HG03432 (cell line): ENCODE results near the gene SEMA3E.

Experiments
- ATAC-seq: cut with Tn5 transposase; IDR thresholded peaks from one replicate; pipeline ENCODE4 v1.9.1; 2021; ENCODE audit warnings: mild to moderate bottlenecking, moderate library complexity; ENCODE audit not compliant: unreplicated experiment

Gene SEMA3E

GRCh38 chr7:83366629-83367028 is 282.3 kb downstream of the SEMA3E start:
- no peak for ATAC-seq

- no peak for ATAC-seq
These were observed 283.2 kb downstream of the SEMA3E start for GRCh38 chr7:83365746-83366145.

GRCh38 chr7:83362871-83363550 is 285.9 kb downstream of the SEMA3E start:
- ATAC-seq, result no peak

GRCh38 chr7:83359108-83359507 is 289.8 kb downstream of the SEMA3E start:
- ATAC-seq, result no peak

- no peak for ATAC-seq
These were observed 293.8 kb downstream of the SEMA3E start for GRCh38 chr7:83355143-83355542.

- no peak for ATAC-seq
These were observed 300.9 kb downstream of the SEMA3E start for GRCh38 chr7:83347945-83348444.

- ATAC-seq, result no peak
These were observed 309.0 kb downstream of the SEMA3E start for GRCh38 chr7:83339907-83340306.

- ATAC-seq, result no peak
These were observed 310.5 kb downstream of the SEMA3E start for GRCh38 chr7:83338277-83338950.

GRCh38 chr7:83337050-83337449 is 311.9 kb downstream of the SEMA3E start:
- no peak for ATAC-seq

GRCh38 chr7:83326223-83326622 is 322.7 kb downstream of the SEMA3E start:
- ATAC-seq, result no peak

GRCh38 chr7:83325083-83325482 is 323.9 kb downstream of the SEMA3E start:
- no peak for ATAC-seq

- ATAC-seq, result no peak
These were observed 324.3 kb downstream of the SEMA3E start for GRCh38 chr7:83324596-83324995.

GRCh38 chr7:83321011-83321410 is 327.9 kb downstream of the SEMA3E start:
- no peak for ATAC-seq

- no peak for ATAC-seq
These were observed 335.0 kb downstream of the SEMA3E start for GRCh38 chr7:83313931-83314330.
